ENCODE data around the gene WRAP53. TPM values are rescaled to one million over a fixed set of nuclear protein-coding genes. Genes with fewer than 3 reads are reported as not detected.

Gene WRAP53
- total RNA-seq, 2 donors from 2014 or later: 21.7 to 30.8 TPM

GRCh38 chr17:7652388-7653356, 35.6 kb upstream of the WRAP53 start:
- no peak overlapping the region for H3K4me3 ChIP-seq (ENCODE audit: low read length)
- H3K4me1 ChIP-seq (ENCODE audit: control insufficient read depth, insufficient read depth, low read length): no peaks in the 10 kb centered on the region

GRCh38 chr17:7654832-7655540, 33.3 kb upstream of the WRAP53 start:
- no peaks in the 10 kb centered on the region for H3K4me1 ChIP-seq (ENCODE audit: control insufficient read depth, insufficient read depth, low read length)
- peaks cover 29% of the 10 kb centered on the region for H3K27me3 ChIP-seq (ENCODE audit: control insufficient read depth, insufficient read depth, low read length, poor library complexity, severe bottlenecking)
- WGBS, 2 experiments (ENCODE audit: insufficient coverage in 1 of 2, insufficient read length in 1 of 2): 89% methylated on average over 15 of the region's 16 CpGs; no CpG with 5 or more reads in 1 of the 2 experiments
- H3K9me3 ChIP-seq (ENCODE audit: control insufficient read depth, low read length): no peaks in the 10 kb centered on the region
- H3K36me3 Mint-ChIP-seq (ENCODE audit: low read depth): no peaks in the 10 kb centered on the region
- H3K4me1 Mint-ChIP-seq: peaks cover 22% of the 10 kb centered on the region
- no peak overlapping the region for H3K4me3 ChIP-seq (ENCODE audit: low read length)
- H3K36me3 ChIP-seq (ENCODE audit: control insufficient read depth, insufficient read depth, low read length): no peaks in the 10 kb centered on the region
- no peak overlapping the region for H3K4me3 Mint-ChIP-seq
- no peaks in the 10 kb centered on the region for H3K9me3 Mint-ChIP-seq
- peaks cover 42% of the 10 kb centered on the region for H3K27me3 Mint-ChIP-seq (ENCODE audit: insufficient read depth)
- no peak overlapping the region for H3K9ac ChIP-seq (ENCODE audit: extremely low read depth, low read length, poor library complexity, severe bottlenecking)
- TF ChIP-seq CTCF (conservative IDR thresholded peaks at IDR 0.05): no peak
- no peak overlapping the region for H3K27ac ChIP-seq (ENCODE audit: low read depth, low read length)
- H3K27ac Mint-ChIP-seq: no peak overlapping the region
- DNase-seq: no peak

More at GRCh38 chr17:7652388-7653356, 35.6 kb upstream of the WRAP53 start:
- H3K9me3 ChIP-seq (ENCODE audit: control insufficient read depth, low read length): no peaks in the 10 kb centered on the region
- no peaks in the 10 kb centered on the region for H3K36me3 Mint-ChIP-seq (ENCODE audit: low read depth)
- DNase-seq: no peak
- no peak overlapping the region for H3K9ac ChIP-seq (ENCODE audit: extremely low read depth, low read length, poor library complexity, severe bottlenecking)
- WGBS, 2 experiments (ENCODE audit: insufficient coverage in 1 of 2, insufficient read length in 1 of 2): 87 to 89% methylated on average over 10 to 12 of the region's 12 CpGs
- peaks cover 24% of the 10 kb centered on the region for H3K4me1 Mint-ChIP-seq
- no peaks in the 10 kb centered on the region for H3K36me3 ChIP-seq (ENCODE audit: control insufficient read depth, insufficient read depth, low read length)
- H3K27ac Mint-ChIP-seq: no peak overlapping the region
- no peaks in the 10 kb centered on the region for H3K9me3 Mint-ChIP-seq
- H3K27me3 ChIP-seq (ENCODE audit: control insufficient read depth, insufficient read depth, low read length, poor library complexity, severe bottlenecking): peaks cover 31% of the 10 kb centered on the region
- H3K4me3 Mint-ChIP-seq: peak overlapping the region; percentile 61
- H3K27me3 Mint-ChIP-seq (ENCODE audit: insufficient read depth): peaks cover 50% of the 10 kb centered on the region
- no peak for TF ChIP-seq CTCF (conservative IDR thresholded peaks at IDR 0.05)
- H3K27ac ChIP-seq (ENCODE audit: low read depth, low read length): no peak overlapping the region

GRCh38 chr17:7655541-7655840, 32.8 kb upstream of the WRAP53 start:
- Mint-ChIP-seq H3K9me3 (no peaks in the 10 kb centered on the region), H3K36me3 (ENCODE audit: low read depth) (no peaks in the 10 kb centered on the region), H3K4me3 (no peak overlapping the region), H3K27me3 (ENCODE audit: insufficient read depth) (peaks cover 38% of the 10 kb centered on the region), H3K27ac (no peak overlapping the region), H3K4me1 (peaks cover 17% of the 10 kb centered on the region)
- no peak overlapping the region for H3K4me3 ChIP-seq (ENCODE audit: low read length)
- no peaks in the 10 kb centered on the region for H3K36me3 ChIP-seq (ENCODE audit: control insufficient read depth, insufficient read depth, low read length)
- no peak for TF ChIP-seq CTCF (conservative IDR thresholded peaks at IDR 0.05)
- no peak for DNase-seq
- no peaks in the 10 kb centered on the region for H3K9me3 ChIP-seq (ENCODE audit: control insufficient read depth, low read length)
- WGBS, 2 experiments (ENCODE audit: insufficient coverage in 1 of 2, insufficient read length in 1 of 2): 93 to 96% methylated on average over 14 to 17 of the region's 17 CpGs
- peaks cover 26% of the 10 kb centered on the region for H3K27me3 ChIP-seq (ENCODE audit: control insufficient read depth, insufficient read depth, low read length, poor library complexity, severe bottlenecking)
- no peaks in the 10 kb centered on the region for H3K4me1 ChIP-seq (ENCODE audit: control insufficient read depth, insufficient read depth, low read length)
- H3K9ac ChIP-seq (ENCODE audit: extremely low read depth, low read length, poor library complexity, severe bottlenecking): no peak overlapping the region
- no peak overlapping the region for H3K27ac ChIP-seq (ENCODE audit: low read depth, low read length)
